ENCODE data around the gene CKS1B. TPM values are rescaled to one million over a fixed set of nuclear protein-coding genes. Genes with fewer than 3 reads are reported as not detected.

Gene CKS1B
- total RNA-seq, 1 donor from 2014 or later: 18.5 TPM

GRCh38 chr1:155013632-155014031 lies 39.2 kb downstream of the CKS1B start:
- no peak for DNase-seq (ENCODE audit: low spot score)

- DNase-seq (ENCODE audit: low spot score): no peak
These were observed 40.4 kb downstream of the CKS1B start for GRCh38 chr1:155014709-155015508.

GRCh38 chr1:155015527-155016230 lies 41.2 kb downstream of the CKS1B start:
- no peak for DNase-seq (ENCODE audit: low spot score)

- no peak for DNase-seq (ENCODE audit: low spot score)
These were observed 41.9 kb downstream of the CKS1B start for GRCh38 chr1:155016231-155016831.

- DNase-seq (ENCODE audit: low spot score): peak; percentile 93
These were observed 42.8 kb downstream of the CKS1B start for GRCh38 chr1:155017041-155017945.

GRCh38 chr1:155017946-155018316 lies 43.5 kb downstream of the CKS1B start:
- DNase-seq (ENCODE audit: low spot score): no peak

- no peak for DNase-seq (ENCODE audit: low spot score)
These were observed 44.3 kb downstream of the CKS1B start for GRCh38 chr1:155018617-155019348.

GRCh38 chr1:155019377-155020245 lies 45.1 kb downstream of the CKS1B start:
- DNase-seq (ENCODE audit: low spot score): no peak

GRCh38 chr1:155022136-155022926 lies 47.9 kb downstream of the CKS1B start:
- DNase-seq (ENCODE audit: low spot score): no peak

GRCh38 chr1:155022927-155023236 lies 48.4 kb downstream of the CKS1B start:
- DNase-seq (ENCODE audit: low spot score): no peak

GRCh38 chr1:155023627-155024026 lies 49.1 kb downstream of the CKS1B start:
- DNase-seq (ENCODE audit: low spot score): no peak

GRCh38 chr1:155024315-155024714 lies 49.8 kb downstream of the CKS1B start:
- no peak for DNase-seq (ENCODE audit: low spot score)

- no peak for DNase-seq (ENCODE audit: low spot score)
These were observed 51.7 kb downstream of the CKS1B start for GRCh38 chr1:155026154-155026553.

GRCh38 chr1:155026588-155026987 lies 52.1 kb downstream of the CKS1B start:
- no peak for DNase-seq (ENCODE audit: low spot score)

Other genes with a start within 250 kb of the CKS1B start
- 1.9 TPM for gene KCNN3, start 104.4 kb upstream of the CKS1B start, total RNA-seq (ENCODE audit: insufficient read depth, low replicate concordance)
- gene PMVK, start 38.0 kb upstream of the CKS1B start, total RNA-seq (ENCODE audit: insufficient read depth, low replicate concordance): 13.0 TPM
- 120 TPM for gene PBXIP1, start 18.6 kb upstream of the CKS1B start, total RNA-seq (ENCODE audit: insufficient read depth, low replicate concordance)
- 9.4 TPM for gene PYGO2, start 12.9 kb upstream of the CKS1B start, total RNA-seq (ENCODE audit: insufficient read depth, low replicate concordance)
- gene SHC1, start 3.9 kb upstream of the CKS1B start, total RNA-seq (ENCODE audit: insufficient read depth, low replicate concordance): 73.2 TPM
- 14.9 TPM for gene FLAD1, start 8.7 kb downstream of the CKS1B start, total RNA-seq (ENCODE audit: insufficient read depth, low replicate concordance)
- not detected for gene LENEP, start 18.9 kb downstream of the CKS1B start, total RNA-seq (ENCODE audit: insufficient read depth, low replicate concordance)
- 18.8 TPM for gene ZBTB7B, start 28.1 kb downstream of the CKS1B start, total RNA-seq (ENCODE audit: insufficient read depth, low replicate concordance)
- not detected for gene DCST2, start 59.1 kb downstream of the CKS1B start, total RNA-seq (ENCODE audit: insufficient read depth, low replicate concordance)
- gene DCST1, start 59.1 kb downstream of the CKS1B start, total RNA-seq (ENCODE audit: insufficient read depth, low replicate concordance): not detected
- gene ADAM15, start 76.6 kb downstream of the CKS1B start, total RNA-seq (ENCODE audit: insufficient read depth, low replicate concordance): 35.6 TPM
- gene EFNA4, start 89.1 kb downstream of the CKS1B start, total RNA-seq (ENCODE audit: insufficient read depth, low replicate concordance): 9.9 TPM
- 0.72 TPM for gene EFNA3, start 104.2 kb downstream of the CKS1B start, total RNA-seq (ENCODE audit: insufficient read depth, low replicate concordance)
- 3.1 TPM for gene EFNA1, start 153.2 kb downstream of the CKS1B start, total RNA-seq (ENCODE audit: insufficient read depth, low replicate concordance)
- gene SLC50A1, start 161.2 kb downstream of the CKS1B start, total RNA-seq (ENCODE audit: insufficient read depth, low replicate concordance): 22.9 TPM
- not detected for gene DPM3, start 165.8 kb downstream of the CKS1B start, total RNA-seq (ENCODE audit: insufficient read depth, low replicate concordance)
- gene KRTCAP2, start 198.6 kb downstream of the CKS1B start, total RNA-seq (ENCODE audit: insufficient read depth, low replicate concordance): 45.5 TPM
- gene TRIM46, start 199.2 kb downstream of the CKS1B start, total RNA-seq (ENCODE audit: insufficient read depth, low replicate concordance): 1.9 TPM
- gene THBS3, start 233.2 kb downstream of the CKS1B start, total RNA-seq (ENCODE audit: insufficient read depth, low replicate concordance): 58.3 TPM
- gene MTX1, start 234.0 kb downstream of the CKS1B start, total RNA-seq (ENCODE audit: insufficient read depth, low replicate concordance): 17.3 TPM